GM12865 (cell line): ENCODE measurements around the gene GNG10.

ENCODE experiments used
- DNase-seq: peaks from one replicate; pipeline ENCODE4 v3.0.0; 2010; ENCODE audit warnings: low read depth
- H3K4me3 ChIP-seq: 2 replicates; pipeline ENCODE4 v1.5.1; 2011; ENCODE audit warnings: mild to moderate bottlenecking, low read depth, low read length, control low read depth
- TF ChIP-seq, protein P1 (sequence below): IDR thresholded peaks from 2 replicates; pipeline ENCODE4 v1.5.1; 2011; ENCODE audit warnings: low read length, control low read depth, low read depth, inconsistent platforms; ENCODE audit not compliant: insufficient read depth; ENCODE audit errors: missing control alignments

The GNG10 gene

DNA sequence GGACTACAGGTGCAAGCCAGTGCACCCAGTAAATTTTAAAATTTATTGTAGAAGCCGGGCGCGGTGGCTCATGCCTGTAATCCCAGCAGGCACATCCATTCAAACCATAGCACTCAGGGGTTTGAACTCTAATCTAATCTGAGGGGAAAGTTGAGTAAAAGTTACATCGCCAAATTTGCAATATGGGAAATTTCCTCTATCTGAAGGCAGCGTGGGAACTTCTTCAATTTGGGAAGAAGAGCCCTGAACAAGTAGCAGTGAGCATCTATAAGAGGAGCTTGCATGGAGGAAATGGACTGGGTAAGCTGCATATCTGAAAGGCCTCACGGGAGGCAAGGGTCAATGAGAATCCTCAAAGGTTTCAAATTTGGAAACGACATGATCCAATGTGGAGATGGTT is 33.0 kb upstream of the GNG10 start:
- TF ChIP-seq, protein P1, sequence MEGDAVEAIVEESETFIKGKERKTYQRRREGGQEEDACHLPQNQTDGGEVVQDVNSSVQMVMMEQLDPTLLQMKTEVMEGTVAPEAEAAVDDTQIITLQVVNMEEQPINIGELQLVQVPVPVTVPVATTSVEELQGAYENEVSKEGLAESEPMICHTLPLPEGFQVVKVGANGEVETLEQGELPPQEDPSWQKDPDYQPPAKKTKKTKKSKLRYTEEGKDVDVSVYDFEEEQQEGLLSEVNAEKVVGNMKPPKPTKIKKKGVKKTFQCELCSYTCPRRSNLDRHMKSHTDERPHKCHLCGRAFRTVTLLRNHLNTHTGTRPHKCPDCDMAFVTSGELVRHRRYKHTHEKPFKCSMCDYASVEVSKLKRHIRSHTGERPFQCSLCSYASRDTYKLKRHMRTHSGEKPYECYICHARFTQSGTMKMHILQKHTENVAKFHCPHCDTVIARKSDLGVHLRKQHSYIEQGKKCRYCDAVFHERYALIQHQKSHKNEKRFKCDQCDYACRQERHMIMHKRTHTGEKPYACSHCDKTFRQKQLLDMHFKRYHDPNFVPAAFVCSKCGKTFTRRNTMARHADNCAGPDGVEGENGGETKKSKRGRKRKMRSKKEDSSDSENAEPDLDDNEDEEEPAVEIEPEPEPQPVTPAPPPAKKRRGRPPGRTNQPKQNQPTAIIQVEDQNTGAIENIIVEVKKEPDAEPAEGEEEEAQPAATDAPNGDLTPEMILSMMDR, result no peak
- no peak overlapping the region for H3K4me3 ChIP-seq
- DNase-seq, result no peak

DNA sequence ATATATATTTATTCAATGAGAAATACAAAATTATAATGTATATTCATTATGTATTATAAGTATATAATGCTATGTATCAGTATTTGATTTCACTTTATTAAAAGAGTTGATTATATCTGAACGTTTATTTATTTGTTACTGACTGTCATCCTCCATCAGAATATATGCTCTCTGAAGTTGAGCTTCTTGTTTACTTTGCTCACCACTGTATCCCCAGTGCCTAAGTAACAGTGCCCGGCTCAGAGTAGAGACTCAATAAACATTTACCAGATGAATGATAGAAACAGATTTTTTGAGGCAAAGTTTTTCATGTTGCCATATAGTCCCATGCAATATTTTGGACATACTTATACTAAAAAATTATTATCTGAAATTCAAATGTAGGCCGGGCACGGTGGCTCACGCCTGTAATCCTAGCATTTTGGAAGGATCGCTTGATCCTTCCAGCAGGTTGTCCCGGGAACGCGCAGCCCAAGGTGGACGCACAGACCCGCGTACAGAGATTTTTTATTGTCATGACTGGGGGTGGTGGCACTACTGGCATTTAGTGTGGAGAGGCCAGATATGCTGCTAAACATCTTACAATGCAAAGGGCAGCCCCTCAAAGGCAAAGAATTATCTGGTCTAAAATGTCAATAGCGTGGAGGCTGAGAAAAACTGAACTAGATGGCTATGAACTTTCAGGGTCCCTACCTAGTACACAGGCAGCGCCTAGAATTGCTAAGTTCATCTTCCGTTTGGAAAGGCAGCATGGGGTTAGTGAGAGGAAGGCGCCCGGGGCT is 31.0 kb upstream of the GNG10 start:
- no peak for DNase-seq
- TF ChIP-seq, protein P1, result no peak
- peak overlapping the region; percentile 61 for H3K4me3 ChIP-seq

DNA sequence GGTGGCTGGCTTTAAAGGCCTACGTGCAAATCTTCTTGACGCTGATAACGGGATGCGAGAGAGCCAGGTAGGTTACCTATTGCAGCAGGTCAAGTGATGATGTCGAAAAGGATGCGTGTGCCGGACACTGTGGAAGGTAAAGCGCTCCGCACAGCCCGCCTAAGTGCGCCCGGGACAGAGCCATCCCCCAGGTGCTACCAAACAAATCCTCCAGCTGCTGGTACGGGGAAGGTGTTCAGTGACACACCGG is 30.5 kb upstream of the GNG10 start:
- DNase-seq, result no peak
- peak overlapping the region; percentile 61 for H3K4me3 ChIP-seq
- TF ChIP-seq, protein P1, result no peak

DNA sequence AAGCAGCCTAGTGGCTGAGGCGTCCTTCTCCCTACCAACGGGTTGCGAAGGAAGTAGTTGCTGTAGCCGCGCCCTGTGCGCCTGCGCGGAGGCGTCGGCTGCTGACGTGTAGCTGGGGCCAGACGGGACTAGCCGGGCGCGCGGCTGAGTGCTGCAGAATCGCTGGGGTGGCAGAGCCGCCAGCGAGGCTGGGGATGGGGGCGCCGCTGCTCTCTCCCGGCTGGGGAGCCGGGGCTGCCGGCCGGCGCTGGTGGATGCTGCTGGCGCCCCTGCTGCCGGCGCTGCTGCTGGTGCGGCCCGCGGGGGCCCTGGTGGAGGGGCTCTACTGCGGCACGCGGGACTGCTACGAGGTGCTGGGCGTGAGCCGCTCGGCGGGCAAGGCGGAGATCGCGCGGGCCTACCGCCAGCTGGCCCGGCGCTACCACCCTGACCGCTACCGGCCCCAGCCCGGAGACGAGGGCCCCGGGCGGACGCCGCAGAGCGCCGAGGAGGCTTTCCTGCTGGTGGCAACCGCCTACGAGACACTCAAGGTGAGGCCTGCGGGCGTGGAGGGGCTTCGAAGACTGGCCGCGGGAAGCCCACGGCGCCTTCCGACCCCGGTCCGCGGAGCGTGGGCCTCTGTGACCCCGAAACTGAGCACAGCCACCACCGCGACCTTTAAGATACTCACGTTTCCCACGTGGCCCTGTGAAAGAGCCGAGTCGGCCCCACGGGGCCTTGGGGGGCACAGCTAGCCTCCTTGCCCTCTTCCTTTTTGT is 30.0 kb upstream of the GNG10 start, which contains the start of gene DNAJC25:
Gene DNAJC25, plus strand, starts transcription at position 121 of the 758 bp plus-strand sequence. Its CDS starts 74 bp downstream, at position 195.
- H3K4me3 ChIP-seq, result peak within 1 kb of the TSS; percentile 91
- peak; percentile 99 for DNase-seq
- TF ChIP-seq, protein P1, result no peak

DNA sequence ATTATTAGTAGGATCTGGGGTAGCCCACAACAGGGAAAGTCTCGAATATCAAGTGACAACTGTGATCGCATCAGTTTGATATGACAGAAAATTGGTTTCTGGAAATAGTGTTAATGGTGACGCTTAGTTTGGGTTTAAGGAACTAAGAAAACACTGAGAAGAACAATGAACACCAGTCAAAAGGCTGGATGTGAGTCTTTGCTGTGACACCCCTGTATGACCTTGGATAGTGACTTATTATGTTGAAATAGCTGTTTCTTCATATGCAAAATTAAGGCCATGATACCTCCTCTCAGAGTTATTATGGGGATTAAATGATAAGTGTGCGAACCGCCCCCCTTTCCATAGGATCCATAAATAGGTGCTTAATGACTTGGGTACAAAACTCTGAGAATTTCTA is 29.3 kb upstream of the GNG10 start:
- peak; percentile 19 for DNase-seq
- H3K4me3 ChIP-seq, result peak overlapping the region; percentile 91
- TF ChIP-seq, protein P1, result no peak

DNA sequence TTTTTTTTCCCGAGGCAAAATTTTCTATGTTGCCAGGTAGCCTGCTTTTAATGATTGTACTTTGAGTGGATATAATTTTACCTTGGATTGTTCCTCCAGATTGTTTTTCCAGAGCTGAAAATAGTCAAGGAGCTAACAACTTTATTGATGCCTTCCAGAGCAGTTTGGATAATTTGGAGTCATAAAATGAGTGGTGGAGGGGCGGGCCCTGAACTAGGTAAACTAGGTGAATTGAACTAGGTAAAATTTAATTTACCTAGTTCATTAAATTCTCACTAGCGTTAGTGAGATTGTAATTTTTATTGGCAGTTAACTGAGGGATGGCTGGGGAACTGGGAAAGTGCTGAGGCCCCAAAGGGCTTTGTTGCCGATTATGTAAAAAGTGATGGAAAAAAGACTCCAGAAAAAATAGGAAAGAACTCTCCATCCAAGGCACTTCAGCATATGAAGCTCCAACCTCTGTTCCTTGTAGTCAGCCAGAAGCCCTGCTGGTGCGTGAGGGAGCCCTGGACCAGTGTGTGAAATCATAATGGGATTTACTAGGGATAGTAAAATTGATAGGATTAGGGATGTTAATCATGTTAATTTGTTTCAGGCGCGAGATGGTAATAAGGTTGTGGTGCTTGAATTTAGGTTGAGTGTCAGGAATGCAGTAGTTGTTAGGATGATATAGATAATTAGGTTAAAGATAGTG is 28.6 kb upstream of the GNG10 start:
- TF ChIP-seq, protein P1, result no peak
- peak overlapping the region; percentile 91 for H3K4me3 ChIP-seq
- no peak for DNase-seq
